Measurements from ENCODE around the gene KCNJ16.

The KCNJ16 gene

DNA sequence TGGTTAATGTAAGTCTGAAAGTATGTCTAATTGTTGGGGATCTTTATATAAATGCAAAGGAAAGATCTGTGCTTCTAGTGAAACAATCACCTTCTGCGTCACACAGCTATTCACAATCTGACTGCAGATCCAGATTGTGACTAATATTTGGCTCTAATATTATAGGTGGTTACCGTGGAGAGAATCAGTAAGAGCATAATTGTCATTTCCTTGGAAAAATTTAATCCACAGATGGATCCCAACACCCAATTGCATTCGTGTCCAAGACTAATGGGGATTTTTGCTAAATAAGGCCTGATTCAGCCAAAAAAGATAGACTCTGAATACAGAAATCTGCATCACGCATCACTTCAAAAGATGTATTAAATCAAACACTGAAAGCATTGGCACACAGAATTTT, 91.6 kb downstream of the KCNJ16 start:
- TF ChIP-seq, protein P1, sequence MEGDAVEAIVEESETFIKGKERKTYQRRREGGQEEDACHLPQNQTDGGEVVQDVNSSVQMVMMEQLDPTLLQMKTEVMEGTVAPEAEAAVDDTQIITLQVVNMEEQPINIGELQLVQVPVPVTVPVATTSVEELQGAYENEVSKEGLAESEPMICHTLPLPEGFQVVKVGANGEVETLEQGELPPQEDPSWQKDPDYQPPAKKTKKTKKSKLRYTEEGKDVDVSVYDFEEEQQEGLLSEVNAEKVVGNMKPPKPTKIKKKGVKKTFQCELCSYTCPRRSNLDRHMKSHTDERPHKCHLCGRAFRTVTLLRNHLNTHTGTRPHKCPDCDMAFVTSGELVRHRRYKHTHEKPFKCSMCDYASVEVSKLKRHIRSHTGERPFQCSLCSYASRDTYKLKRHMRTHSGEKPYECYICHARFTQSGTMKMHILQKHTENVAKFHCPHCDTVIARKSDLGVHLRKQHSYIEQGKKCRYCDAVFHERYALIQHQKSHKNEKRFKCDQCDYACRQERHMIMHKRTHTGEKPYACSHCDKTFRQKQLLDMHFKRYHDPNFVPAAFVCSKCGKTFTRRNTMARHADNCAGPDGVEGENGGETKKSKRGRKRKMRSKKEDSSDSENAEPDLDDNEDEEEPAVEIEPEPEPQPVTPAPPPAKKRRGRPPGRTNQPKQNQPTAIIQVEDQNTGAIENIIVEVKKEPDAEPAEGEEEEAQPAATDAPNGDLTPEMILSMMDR (IDR thresholded peaks at IDR 0.05), result no peak

DNA sequence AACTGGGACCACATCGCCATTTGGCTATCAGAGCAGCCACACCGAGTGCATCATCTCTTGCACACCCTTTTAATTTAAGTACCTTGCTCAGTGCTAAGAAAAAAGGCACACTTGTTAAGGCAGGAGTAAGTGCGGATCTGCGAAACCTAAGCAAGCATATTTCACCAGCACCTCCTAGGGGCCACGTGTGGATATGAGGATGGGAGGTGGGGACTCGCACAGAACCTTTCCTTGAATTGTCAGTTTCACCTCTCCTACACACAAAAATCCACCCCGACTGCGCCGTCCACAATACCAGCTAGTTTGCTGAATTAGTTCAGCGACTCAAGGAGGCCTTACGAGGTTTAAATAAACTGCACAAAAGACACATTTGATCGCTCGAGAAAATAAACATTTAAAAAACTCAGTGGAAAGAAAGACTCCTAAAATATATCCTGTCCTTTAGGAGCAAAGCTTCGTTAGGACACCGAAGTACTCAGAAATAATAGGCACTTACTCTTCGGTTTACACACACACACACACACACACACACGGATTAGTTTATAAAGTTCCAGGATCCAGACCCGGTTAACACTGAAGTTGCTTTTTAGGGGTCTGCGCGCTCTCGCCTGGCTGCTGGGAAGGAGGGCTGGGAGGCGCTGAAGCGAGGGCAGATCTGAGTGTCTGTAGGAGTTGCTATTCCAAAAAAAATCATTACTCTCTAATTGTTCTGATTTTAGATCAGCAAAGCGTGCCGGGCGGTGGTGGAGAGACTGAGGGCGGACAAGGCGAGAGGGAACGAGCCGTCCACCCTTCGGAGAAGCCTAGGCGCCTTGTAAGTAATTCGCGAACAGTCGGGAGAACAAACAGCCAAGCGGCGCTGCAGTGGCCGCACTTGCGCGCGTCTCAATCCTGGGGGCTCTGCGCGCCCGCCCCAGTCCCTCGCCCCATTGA, 93.3 kb downstream of the KCNJ16 start:
- TF ChIP-seq, protein P1 (IDR thresholded peaks at IDR 0.05), result peak; percentile 55

DNA sequence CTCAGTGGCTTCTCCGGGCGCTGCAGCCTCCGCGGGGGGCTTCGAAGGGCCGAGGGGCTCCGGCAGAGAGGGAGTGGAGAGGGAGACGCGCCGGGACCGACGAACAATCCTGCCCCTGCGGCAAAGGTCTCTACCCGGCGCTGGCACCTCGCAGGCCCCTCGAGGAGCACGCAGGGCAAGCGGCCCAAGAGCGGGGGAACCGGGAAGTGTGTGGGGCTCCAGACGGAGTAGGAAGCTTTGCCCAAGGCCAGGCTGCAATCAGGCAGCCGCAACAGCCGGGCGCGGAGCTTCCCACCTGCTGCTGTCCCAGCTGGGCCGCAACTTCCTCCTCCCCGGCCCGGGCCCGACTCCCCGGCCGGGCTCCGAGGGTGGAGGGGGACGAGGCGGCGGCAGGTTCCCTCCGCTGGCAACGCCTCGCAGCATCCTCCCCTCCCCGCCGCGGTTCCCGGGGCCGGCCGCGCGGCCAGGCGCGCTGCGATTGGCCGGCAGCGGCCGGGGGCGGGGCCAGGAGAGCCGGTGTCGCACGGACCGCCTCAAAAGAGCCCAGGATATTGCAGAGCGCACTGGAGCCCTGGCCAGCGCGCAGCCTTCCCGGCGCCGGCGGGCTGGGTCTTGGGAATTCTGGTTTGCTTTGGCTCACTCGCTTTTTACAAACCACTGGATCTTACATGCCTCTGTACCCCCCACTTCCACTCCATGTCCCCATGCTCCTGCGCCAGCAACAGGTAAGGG, 94.1 kb downstream of the KCNJ16 start, which contains the start of gene KCNJ2:
Gene KCNJ2, plus strand, starts transcription at position 556 of the 732 bp plus-strand sequence. CDS start 5,508 bp downstream, outside the sequence.
- TF ChIP-seq, protein P1 (IDR thresholded peaks at IDR 0.05), result no peak

DNA sequence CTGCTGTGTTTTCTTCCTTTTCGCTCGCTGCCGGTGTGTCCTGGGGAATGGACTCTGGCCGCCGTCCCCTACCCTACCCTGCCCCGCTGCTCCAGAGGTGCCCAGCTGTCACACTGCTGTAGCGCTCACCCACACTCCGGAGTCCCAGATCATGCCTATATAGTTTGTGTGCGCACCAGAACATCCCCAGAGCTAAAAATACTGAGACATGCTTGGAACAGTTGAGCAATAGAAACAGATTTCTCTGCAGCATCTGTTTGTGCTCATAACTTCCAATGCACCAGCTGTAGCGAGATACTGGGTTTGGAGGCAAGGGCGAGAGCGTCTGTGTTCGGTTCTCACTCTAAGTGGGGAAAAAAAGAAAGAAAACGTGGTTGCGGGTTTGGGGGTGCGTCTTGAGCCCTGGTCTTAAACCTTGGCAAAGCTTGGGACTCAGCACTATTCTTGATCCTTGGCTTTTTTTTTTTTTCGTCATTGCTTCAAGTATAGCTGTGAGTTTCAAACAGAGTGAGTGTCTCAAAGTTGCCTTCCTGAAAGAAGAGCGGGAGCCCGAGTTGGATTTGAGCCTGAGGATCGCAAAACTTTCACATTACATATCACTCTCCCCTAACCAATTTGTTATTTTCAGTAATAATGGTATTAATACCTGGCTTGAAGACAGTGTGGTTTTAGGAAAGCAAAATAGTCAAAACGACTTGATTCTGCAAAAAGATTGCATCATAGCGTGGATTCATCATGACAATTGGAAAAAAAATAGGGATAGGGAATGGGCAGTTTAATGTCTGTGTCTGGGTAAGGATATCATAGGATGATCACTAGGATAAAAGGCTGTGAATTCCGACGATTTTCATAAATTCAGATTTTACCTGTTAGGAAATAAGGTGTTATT, 94.9 kb downstream of the KCNJ16 start:
- TF ChIP-seq, protein P1 (IDR thresholded peaks at IDR 0.05), result no peak

DNA sequence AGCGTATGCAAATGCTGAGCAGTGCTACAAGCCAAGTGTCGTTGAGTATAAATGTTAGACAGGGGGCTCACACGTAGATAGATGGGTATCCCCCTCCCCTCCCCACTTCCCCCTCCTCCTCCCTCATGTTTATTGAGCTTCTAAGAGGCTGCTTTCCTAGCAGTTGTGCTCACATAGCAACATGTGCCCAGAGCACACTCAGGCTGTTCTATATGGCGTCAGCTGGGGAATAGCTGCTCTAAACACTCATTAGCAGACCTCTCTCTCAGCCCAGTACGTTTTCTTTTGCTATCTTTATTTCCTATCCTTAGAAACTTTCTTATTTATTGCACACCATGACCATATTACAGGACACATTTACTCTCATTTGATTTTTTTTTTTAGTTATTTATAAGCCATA, 96.1 kb downstream of the KCNJ16 start:
- TF ChIP-seq, protein P1 (IDR thresholded peaks at IDR 0.05), result no peak

DNA sequence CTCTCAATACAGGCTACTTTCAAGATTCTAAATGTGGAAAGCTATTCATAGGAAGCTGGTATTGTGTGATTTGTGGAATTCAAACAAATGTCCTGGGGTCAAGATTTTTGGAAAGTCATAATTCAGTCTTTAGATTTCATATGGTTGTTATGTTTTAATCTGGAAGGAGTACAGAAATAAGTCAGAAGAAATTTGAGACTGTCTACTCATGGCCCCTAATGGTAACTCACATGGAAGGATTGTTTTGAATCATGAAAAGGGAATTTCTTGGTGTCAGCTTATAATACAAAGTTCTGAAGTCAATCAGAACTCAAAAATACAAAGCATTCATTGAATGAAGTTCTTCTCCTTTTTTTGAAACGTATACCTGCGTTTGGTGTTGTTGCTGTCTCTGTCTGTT, 97.4 kb downstream of the KCNJ16 start:
- TF ChIP-seq, protein P1 (IDR thresholded peaks at IDR 0.05), result no peak

DNA sequence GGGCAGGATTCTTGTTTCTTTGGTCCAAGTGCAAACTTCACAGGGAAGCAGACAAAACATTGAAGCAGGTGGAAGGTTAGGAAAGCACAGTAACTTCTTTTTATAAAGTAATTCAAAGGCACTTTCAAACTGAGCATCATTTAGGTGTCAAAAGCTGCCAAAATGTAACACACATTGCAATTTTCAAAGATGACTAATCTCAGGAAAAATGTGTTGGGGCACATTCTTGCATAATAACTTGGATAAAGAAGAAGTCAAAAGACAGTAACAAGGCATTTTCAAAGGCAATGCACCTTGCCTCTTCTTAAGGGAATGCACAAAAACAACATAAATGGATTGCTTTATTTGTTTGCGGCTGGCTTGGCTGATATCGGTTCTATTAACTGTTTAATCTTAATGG, 97.9 kb downstream of the KCNJ16 start:
- TF ChIP-seq, protein P1 (IDR thresholded peaks at IDR 0.05), result no peak

Measured in LNCAP (cell line).